ENCODE results near the gene HDAC4.
"Not testable (repeated sequence)": the region's sequence is repeated elsewhere in the genome, so short reads cannot be mapped to it uniquely, and the experiment has no call there.

HDAC4 gene

GRCh38 chr2:239180526-239181073, 220.2 kb downstream of the HDAC4 start:
- in situ Hi-C loops (cut with MboI; ENCODE audit: low sequenced_read_pairs): no loop called here

- in situ Hi-C loops (cut with MboI; ENCODE audit: low sequenced_read_pairs): no loop called here
Observed at GRCh38 chr2:239179851-239180371, 220.9 kb downstream of the HDAC4 start.

GRCh38 chr2:239178954-239179353, 221.9 kb downstream of the HDAC4 start:
- in situ Hi-C loops (cut with MboI; ENCODE audit: low sequenced_read_pairs): no loop called here

- in situ Hi-C loops (cut with MboI; ENCODE audit: low sequenced_read_pairs): no loop called here
Observed at GRCh38 chr2:239178484-239178883, 222.3 kb downstream of the HDAC4 start.

- in situ Hi-C loops (cut with MboI; ENCODE audit: low sequenced_read_pairs): no loop called here
Observed at GRCh38 chr2:239177908-239178307, 222.9 kb downstream of the HDAC4 start.

- in situ Hi-C loops (cut with MboI; ENCODE audit: low sequenced_read_pairs): no loop called here
Observed at GRCh38 chr2:239177325-239177724, 223.5 kb downstream of the HDAC4 start.

GRCh38 chr2:239176138-239176803, 224.5 kb downstream of the HDAC4 start:
- in situ Hi-C loops (cut with MboI; ENCODE audit: low sequenced_read_pairs): not testable (repeated sequence)

GRCh38 chr2:239175181-239175580, 225.6 kb downstream of the HDAC4 start:
- in situ Hi-C loops (cut with MboI; ENCODE audit: low sequenced_read_pairs): no loop called here

- in situ Hi-C loops (cut with MboI; ENCODE audit: low sequenced_read_pairs): no loop called here
Observed at GRCh38 chr2:239173301-239173700, 227.5 kb downstream of the HDAC4 start.

- in situ Hi-C loops (cut with MboI; ENCODE audit: low sequenced_read_pairs): no loop called here
Observed at GRCh38 chr2:239171643-239172042, 229.2 kb downstream of the HDAC4 start.

GRCh38 chr2:239169311-239170048, 231.3 kb downstream of the HDAC4 start:
- in situ Hi-C loops (cut with MboI; ENCODE audit: low sequenced_read_pairs): no loop called here

GRCh38 chr2:239168575-239168974, 232.2 kb downstream of the HDAC4 start:
- in situ Hi-C loops (cut with MboI; ENCODE audit: low sequenced_read_pairs): no loop called here

GRCh38 chr2:239167766-239168444, 232.9 kb downstream of the HDAC4 start:
- in situ Hi-C loops (cut with MboI; ENCODE audit: low sequenced_read_pairs): no loop called here

GRCh38 chr2:239167011-239167673, 233.7 kb downstream of the HDAC4 start:
- in situ Hi-C loops (cut with MboI; ENCODE audit: low sequenced_read_pairs): no loop called here

GRCh38 chr2:239166201-239166834, 234.5 kb downstream of the HDAC4 start:
- in situ Hi-C loops (cut with MboI; ENCODE audit: low sequenced_read_pairs): no loop called here

- in situ Hi-C loops (cut with MboI; ENCODE audit: low sequenced_read_pairs): no loop called here
Observed at GRCh38 chr2:239165206-239165831, 235.5 kb downstream of the HDAC4 start.

- in situ Hi-C loops (cut with MboI; ENCODE audit: low sequenced_read_pairs): no loop called here
Observed at GRCh38 chr2:239164335-239164871, 236.4 kb downstream of the HDAC4 start.

- in situ Hi-C loops (cut with MboI; ENCODE audit: low sequenced_read_pairs): no loop called here
Observed at GRCh38 chr2:239163688-239164334, 237.0 kb downstream of the HDAC4 start.
